Stimulated activated CD4-positive, alpha-beta T cell treated with anti-CD3 and anti-CD28 coated beads, Interleukin-12 subunit alpha, Interleukin-12 subunit beta, amount 100 ng/mL, for 48 hours (primary cell): ENCODE results near the gene ZC3H15.

Experiments
- DNase-seq, 3 donors: peaks; one replicate each; pipeline ENCODE4 v3.0.0-alpha.2; 2020; ENCODE audit warnings: low read depth in 2 of 3, low spot score in 1 of 3

ZC3H15 gene

DNA sequence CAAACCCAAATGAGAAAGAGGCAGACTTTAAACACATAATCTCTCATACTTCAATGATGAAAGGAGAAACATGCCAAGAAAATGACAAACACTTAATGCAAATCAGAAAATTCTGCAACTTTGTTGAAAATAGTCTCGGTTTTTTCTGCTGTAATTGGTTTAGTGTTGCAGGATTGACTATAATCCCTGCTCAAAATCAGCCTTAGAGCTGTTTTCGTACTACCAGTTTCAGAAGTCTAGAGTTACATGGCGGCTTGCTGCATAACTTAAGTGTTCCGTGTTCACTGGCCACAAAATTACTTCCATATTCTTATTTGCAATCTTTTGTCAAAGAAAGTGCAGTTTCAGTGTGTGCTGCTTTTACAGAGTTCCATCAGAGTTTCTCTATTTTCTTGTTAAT, 54.9 kb downstream of the ZC3H15 start:
- DNase-seq = no peak

- no peak for DNase-seq
These were observed 55.9 kb downstream of the ZC3H15 start for GRCh38 chr2:186542002-186542401.

GRCh38 chr2:186543561-186544131, 57.6 kb downstream of the ZC3H15 start:
- no peak for DNase-seq

GRCh38 chr2:186544255-186544675, 58.2 kb downstream of the ZC3H15 start:
- DNase-seq = no peak

DNA sequence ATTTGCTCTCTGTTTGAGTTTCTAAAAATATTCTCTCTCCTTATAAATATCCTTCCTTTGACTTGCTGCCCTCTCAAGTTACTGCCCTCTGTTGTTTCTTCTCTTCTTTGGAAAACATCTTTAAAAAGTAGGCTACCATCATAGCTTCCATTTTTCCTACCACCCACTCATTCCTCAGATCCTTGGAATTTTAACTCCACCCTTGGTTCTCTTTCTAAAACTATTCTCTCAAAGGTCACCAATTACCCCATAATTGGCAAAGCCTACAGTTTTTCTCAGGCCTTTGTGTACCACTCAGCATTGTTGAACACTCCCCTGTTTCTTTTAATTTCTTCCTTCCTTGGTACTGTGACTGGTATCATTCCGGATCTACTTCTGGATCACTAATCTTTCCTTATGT, 60.8 kb downstream of the ZC3H15 start:
- DNase-seq = no peak

GRCh38 chr2:186551323-186552050, 65.4 kb downstream of the ZC3H15 start:
- DNase-seq = no peak

DNA sequence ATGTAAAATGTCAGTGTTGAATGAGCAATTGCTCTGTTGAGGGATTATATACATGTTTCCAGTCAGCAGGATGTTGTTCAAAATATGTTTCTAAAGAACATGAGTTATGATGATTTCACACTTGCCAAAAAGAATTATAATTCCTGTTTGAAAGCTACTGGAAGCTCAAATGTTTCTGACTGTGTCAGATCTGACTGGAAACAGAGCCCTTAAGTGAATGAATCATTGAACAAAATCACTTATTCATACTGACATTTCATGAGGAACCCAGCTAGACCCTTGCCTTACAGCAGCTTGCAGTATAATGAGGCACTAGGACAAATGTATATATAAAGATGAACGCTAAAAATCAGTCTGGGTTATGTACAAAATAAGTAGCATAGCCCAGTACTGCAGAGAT, 68.4 kb downstream of the ZC3H15 start:
- DNase-seq = no peak

DNA sequence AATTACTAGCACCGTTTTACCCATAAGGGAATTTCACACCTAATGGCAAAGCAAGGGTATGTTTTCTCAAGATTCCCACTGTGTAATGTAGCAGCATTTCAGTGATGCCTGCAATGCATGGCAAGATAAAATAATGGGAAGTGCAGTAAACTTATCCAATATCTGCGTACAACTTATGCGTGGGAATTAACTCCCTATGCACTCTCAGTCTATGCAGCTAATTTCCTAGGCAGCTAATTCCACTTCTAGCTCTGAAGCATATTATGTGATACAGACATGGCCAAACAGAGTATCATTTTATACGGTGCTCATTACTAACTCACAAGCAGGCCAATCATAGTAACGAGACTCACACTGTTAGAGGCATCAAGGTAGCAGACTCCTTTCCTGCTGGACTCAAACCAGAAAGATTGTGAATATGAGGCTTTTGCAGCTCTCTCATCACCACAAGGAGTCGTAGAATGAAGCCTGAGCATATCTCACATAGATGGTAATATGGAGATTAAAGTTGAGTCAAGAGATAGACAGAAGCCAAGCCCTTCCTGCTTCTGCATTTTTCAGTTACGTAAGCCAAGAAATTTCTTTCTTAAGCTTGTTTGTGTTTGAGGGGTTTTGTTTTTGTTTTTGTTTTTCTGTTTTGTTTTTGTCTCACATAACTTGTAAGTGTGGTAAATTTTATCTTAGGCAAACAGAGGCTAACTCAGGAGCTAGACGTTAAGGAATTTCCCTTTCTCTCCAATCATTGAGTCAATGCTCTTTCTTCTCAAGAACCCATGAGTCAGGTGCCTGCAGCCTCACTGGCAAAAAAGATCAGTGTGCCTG, 69.0 kb downstream of the ZC3H15 start:
- no peak for DNase-seq

DNA sequence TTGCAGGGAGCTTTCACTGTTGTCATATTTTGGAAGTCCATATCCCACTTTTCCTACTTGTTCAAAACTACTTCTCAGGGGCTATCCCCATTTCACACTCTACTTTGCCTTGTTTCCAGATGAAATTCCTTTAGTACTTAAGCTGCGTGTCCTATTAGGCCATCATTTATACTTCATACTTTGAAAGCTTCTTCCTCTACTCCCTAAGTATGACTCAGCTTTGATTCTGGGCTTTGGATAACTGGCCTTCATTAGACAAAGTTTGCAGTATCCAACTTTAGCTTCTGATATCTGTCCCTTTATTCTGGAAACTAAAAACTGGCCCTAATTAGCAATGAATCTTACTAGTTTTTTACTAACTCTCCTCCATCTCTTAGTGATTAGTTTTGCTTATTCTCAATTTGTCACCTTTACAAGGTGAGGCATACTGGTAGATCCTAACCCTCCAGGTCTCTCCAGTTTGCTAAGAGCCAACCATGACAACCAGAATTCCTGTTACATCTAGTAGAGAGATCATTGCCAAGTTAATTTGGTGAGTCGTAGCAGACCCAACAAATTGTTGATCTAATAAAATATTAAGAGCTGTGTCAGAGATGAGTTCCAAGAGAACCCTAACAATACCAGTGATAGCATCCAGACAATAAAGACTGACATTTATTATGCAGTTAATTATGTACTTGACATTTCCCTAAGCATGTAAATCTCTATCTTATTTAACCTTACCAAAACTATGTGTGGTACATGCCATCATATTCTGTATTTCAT, 72.6 kb downstream of the ZC3H15 start:
- DNase-seq = no peak
